NCI-H2081 (cell line): Measurements from ENCODE around the gene TACC2.
"Not testable (repeated sequence)": the region's sequence is repeated elsewhere in the genome, so short reads cannot be mapped to it uniquely, and the experiment has no call there.

Experiments
- DNase-seq, 2 experiments: peaks; one replicate each; lab custom pipeline; 2025; lab: John Stamatoyannopoulos, UW

TACC2 gene

DNA sequence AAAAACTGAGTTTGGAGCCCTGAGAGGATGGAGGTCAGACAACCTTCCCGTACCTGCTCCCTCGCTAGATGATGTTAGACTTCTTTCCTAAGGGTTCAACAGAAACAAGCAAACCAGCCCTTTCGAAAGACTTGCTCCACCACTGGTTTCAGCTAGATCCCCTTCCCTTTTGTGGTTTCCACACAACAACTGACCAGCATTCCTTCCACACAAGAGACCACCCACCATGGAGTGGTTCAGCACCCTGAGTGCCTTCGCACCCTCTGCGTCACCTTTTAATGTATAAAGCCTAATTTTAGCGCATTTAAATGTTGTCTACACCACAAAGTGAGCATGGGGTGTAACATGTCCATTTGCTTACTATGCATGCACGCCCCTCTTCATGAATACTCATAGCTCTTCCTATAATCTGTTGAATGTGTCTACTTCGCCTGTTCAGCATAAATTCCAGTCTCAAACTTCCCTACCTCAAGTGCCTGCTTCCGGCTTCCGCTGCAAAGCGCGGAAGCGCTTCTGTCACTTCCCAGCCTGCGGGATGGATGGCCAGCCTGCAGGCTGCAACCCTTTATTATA, 69.0 kb downstream of the TACC2 start:
- DNase-seq, result no peak

DNA sequence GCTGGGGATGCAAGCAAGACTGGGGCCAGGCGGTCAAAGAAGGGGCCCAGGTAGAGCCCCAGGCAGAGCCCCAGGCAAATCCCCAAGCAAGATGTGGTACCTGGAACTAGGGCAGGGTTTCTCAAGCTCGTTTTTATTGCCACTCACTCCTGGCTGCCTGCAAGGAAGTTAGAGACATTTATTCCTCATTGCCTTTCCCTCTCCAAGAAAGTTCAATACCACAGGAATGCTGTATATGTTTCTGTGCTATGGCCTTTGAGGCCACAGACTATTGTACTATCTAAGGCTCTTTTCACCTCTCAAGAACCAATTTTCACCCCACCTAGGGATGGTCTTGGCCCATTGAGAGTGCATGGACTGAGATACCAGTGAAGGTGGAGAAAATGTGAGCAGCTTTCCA, 71.3 kb downstream of the TACC2 start:
- DNase-seq, result no peak

DNA sequence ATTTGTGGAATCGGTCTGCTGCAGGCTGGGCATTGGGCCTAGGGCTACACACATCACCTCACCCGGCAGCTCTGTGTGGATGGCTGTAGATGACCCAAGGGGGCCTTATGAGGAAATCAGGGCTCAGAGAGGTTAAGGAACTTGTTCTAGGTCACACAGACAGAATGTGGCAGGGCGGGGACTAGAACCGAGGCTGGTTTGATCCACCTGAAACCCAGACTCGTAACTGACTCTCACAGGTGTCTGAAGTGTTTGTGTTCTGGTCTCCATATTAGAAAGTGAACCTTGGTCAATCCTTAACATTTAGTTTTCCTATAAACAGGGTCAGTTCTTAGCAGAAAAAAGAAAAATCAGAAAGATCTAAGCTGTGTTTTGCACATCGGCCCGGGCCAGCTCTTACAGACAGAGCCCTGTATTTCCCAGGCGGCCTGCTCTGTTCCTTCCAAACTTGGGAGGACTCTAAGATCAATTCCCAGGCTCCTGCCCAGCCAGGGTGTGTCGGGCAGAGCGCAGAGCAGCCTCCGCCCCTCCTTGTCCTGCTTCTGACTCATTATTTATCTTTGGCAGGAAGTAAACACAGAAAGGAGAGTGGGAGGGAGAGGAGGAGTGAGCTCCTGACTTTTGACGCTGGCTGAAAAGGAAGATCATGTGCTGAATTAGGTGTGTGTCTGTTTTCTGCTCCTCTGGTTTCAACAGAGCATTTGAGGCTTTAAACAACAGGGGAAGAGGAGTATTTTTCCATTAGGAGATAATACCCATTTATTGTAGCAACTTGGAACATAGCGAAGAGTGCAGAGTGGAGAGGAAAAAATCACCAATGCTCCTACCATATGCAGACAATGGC, 74.1 kb downstream of the TACC2 start:
- DNase-seq, result peak; percentile 28 to 45

DNA sequence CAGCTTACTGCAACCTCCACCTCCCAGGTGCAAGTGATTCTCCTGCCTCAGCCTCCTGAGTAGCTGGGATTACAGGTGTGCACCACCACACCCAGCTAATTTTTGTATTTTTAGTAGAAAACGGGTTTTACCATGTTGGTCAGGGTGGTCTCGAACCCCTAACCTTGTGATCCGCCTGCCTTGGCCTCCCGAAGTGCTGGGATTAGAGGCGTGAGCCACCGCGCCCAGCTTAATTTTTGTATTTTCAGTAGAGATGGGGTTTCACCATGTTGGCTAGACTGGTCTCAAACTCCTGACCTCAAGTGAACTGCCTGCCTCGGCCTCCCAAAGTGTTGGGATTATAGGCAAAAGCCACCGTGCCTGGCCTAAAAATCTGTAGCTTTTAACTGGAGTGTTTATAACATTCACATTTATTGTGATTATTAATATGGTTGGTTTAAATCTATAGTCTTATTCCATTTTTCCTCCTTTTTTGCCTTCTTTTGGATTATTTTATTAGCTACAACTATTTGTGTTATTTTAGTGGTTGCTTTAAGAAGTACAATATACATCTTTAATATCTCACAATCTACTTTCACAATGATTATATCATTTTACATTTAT, 77.5 kb downstream of the TACC2 start:
- not testable (repeated sequence) for DNase-seq

DNA sequence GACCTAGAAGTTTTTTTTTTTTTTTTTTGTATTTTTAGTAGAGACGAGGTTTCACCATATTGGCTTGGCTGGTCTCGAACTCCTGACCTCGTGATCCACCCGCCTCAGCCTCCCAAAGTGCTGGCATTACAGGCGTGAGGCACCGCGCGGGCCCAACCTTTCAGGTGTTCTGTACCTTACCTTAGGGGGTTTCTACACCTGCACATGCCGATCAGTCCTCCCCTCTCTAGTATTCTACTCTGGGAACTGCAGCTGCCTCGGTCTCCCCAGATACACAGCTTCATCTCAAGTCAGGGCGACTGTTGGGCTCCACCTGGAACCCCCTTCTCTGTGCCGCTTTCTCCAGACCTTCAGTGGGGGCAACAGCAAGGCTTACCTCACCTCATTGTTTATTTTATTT, 79.9 kb downstream of the TACC2 start:
- DNase-seq, result no peak

DNA sequence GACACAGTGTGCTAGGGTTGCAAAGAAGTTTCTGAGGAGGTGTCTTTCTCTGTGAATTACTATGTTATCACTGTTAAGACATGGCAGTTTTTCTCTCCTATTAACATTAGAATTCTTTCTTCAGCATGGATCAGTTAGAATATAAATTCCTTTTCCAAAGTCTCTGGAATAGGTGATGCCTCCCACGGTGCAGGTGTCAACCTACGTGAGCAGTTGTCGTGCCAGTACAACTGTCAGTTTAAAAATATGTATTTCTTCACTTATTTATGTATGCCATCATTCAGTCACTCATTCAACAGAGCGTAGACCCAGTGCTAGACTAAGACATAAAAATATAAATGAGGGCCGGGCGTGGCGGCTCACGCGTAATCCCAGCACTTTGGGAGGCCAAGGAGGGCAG, 83.5 kb downstream of the TACC2 start:
- DNase-seq, result no peak

DNA sequence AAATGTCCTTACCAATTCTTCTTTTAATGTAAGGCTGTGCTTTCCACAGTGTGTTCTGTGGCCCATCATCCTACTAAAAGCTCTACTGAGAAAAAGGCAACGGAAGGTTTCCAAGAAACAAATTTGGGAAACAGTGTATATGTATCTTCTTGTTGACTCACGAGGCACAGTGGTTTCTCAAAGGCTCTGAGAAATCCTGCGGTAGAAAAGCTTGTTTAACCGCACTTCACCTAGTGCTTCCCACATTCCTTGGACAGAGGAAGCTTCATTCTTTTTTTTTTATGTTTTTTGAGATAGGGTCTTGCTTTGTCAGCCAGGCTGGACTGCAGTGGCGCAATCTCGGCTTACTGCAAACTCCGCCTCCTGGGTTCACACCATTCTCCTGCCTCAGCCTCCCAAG, 84.5 kb downstream of the TACC2 start:
- no peak for DNase-seq

DNA sequence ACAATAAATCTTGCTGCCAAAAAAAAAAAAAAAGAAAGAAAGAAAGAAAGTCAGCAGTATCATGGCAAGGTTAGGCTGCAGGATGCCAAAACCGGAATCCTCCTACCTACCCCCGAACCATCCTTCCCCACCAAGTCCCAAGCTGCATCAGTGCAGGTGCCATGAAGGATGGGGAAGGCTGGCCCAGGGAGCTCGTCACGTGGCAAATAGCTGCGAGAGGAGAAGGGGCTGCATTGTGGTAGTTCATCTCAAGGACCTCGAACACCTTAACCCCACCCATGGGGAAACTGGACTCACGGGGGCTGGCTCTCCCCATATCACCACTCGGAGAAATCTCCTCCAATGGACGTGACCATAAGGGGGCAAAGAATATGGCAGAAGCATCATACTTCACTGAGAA, 86.2 kb downstream of the TACC2 start:
- no peak for DNase-seq

DNA sequence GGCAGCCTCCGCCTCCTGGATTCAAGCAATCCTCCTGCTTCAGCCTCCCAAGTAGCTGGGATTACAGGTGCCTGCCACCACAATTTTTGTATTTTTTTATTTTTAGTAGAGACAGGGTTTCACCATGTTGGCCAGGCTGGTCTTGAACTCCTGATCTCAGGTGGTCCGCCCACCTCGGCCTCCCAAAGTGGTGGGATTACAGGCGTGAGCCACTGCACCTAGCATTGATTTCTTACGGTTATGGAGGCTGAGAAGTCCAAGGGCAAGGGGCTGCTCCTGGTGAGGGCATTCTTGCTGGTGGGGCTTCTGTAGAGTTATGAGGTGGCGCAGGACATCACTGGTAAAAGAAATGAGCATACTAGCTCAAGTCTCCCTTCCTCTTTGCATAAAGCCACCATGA, 86.9 kb downstream of the TACC2 start:
- not testable (repeated sequence) for DNase-seq

DNA sequence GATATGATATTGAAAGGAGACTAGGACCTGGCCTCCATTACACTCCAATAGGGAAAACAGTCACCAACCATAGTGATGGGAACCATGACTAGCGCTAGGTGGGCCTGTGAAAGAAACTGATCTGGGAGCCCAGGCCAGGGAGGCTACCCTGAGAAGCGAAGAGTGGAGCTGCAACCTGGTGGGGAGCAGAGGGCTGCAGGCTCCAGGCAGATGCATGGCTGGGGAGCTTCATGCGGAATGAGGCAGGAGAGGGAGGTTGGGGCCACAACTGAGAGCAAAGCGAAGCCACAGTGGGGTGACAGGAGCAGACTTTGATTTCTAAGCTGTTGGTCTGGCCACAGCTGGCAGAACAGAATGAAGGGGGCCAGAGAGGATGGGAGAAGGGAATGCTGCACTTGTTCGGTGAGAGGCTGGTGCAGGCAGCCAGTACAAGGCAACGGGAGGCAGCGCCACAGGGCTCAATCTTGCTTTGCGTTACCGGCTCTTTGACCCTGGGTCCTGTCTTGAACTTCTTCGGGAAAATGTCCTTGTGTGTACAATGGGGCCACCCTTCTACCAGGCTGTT, 88.4 kb downstream of the TACC2 start:
- DNase-seq, result no peak

DNA sequence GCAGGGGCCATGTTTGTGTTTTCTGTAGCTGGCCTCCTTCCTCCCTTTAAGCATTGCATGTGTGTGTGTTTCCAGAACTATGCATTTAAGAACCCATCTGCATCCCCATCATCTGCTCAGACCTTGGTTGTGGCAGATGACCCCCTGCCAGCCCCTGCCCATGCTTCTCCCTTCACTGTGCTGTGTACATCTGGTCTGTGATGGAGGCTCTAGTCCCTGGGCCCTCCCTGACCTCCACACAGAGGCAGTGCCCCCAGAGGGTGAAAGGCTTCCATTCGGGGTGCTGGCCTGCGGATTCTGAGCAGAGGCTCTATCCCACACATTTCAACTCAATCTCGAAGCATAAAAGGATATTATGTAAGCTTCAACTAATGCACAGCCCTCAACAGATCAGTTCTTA, 89.4 kb downstream of the TACC2 start:
- DNase-seq, result no peak

DNA sequence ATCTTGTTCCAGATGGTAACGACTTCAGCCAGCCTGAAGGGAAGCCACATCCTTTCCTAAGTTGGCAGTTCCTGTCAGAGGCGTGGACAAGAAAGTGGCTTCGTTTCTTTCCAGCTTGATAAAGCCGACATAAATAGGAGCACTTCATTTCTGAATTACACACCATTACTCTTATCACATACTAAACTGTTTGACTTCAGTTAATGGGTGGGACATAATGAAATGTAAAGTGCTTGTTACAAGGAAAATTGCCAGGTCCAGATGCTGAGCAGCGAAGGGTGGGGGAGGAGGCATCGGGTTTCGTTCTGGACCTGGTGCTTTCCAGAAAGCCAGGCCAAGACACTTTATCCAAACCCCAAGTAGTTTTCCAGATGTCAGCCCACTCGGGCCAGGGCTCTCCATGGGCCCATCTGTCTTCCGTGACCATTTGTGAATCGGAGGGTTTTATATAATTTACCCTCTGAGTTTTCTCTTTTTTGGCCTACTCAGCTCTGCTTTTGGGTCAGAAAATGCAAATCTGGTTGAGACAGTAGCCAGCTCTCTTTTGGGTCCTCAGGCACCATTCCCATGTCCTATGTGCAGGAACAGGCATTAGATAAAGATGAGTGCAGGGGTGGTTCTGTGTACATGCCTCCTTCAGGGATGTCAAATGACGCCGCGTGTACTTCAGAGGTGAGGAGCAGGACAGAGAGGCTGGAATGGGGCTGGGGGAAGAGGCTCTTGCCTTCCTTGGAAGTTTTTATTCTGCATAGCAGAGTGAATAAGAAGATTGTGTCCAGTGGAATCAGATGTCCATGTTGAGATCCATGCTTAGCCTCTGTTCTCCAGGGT, 90.2 kb downstream of the TACC2 start:
- DNase-seq, result no peak

DNA sequence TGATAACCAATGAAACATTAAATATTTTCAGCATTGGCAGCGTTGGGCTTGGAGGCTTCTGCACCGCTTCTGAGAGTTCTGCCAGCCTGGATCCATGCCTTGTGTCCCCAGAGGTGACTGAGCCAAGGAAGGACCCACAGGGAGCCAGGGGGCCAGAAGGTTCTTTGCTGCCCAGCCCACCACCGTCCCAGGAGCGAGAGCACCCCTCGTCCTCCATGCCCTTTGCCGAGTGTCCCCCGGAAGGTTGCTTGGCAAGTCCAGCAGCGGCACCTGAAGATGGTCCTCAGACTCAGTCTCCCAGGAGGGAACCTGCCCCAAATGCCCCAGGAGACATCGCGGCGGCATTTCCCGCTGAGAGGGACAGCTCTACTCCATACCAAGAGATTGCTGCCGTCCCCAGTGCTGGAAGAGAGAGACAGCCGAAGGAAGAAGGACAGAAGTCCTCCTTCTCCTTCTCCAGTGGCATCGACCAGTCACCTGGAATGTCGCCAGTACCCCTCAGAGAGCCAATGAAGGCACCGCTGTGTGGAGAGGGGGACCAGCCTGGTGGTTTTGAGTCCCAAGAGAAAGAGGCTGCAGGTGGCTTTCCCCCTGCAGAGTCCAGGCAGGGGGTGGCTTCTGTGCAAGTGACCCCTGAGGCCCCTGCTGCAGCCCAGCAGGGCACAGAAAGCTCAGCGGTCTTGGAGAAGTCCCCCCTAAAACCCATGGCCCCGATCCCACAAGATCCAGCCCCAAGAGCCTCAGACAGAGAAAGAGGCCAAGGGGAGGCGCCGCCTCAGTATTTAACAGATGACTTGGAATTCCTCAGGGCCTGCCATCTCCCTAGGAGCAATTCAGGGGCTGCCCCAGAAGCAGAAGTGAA, 93.9 kb downstream of the TACC2 start:
- DNase-seq, result no peak

DNA sequence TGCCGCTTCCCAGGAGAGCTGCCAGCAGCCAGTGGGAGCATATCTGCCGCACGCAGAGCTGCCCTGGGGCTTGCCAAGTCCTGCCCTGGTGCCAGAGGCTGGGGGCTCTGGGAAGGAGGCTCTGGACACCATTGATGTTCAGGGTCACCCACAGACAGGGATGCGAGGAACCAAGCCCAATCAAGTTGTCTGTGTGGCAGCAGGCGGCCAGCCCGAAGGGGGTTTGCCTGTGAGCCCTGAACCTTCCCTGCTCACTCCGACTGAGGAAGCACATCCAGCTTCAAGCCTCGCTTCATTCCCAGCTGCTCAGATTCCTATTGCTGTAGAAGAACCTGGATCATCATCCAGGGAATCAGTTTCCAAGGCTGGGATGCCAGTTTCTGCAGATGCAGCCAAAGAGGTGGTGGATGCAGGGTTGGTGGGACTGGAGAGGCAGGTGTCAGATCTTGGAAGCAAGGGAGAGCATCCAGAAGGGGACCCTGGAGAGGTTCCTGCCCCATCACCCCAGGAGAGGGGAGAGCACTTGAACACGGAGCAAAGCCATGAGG, 94.6 kb downstream of the TACC2 start:
- no peak for DNase-seq

DNA sequence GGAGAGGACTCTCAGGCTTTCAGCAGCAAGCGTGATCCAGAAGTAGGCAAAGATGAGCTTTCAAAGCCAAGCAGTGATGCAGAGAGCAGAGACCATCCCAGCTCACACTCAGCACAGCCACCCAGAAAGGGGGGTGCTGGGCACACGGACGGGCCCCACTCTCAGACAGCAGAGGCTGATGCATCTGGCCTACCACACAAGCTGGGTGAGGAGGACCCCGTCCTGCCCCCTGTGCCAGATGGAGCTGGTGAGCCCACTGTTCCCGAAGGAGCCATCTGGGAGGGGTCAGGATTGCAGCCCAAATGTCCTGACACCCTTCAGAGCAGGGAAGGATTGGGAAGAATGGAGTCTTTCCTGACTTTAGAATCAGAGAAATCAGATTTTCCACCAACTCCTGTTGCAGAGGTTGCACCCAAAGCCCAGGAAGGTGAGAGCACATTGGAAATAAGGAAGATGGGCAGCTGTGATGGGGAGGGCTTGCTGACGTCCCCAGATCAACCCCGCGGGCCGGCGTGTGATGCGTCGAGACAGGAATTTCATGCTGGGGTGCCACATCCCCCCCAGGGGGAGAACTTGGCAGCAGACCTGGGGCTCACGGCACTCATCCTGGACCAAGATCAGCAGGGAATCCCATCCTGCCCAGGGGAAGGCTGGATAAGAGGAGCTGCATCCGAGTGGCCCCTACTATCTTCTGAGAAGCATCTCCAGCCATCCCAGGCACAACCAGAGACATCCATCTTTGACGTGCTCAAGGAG, 95.5 kb downstream of the TACC2 start:
- DNase-seq, result no peak

DNA sequence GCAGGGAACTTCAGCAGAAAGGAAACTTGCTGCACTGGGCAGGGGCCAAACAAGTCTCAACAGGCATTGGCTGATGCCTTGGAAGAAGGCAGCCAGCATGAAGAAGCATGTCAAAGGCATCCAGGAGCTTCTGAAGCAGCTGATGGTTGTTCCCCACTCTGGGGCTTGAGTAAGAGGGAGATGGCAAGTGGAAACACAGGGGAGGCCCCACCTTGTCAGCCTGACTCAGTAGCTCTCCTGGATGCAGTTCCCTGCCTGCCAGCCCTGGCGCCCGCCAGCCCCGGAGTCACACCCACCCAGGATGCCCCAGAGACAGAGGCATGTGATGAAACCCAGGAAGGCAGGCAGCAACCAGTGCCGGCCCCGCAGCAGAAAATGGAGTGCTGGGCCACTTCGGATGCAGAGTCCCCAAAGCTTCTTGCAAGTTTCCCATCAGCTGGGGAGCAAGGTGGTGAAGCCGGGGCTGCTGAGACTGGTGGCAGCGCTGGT, 96.5 kb downstream of the TACC2 start:
- no peak for DNase-seq

DNA sequence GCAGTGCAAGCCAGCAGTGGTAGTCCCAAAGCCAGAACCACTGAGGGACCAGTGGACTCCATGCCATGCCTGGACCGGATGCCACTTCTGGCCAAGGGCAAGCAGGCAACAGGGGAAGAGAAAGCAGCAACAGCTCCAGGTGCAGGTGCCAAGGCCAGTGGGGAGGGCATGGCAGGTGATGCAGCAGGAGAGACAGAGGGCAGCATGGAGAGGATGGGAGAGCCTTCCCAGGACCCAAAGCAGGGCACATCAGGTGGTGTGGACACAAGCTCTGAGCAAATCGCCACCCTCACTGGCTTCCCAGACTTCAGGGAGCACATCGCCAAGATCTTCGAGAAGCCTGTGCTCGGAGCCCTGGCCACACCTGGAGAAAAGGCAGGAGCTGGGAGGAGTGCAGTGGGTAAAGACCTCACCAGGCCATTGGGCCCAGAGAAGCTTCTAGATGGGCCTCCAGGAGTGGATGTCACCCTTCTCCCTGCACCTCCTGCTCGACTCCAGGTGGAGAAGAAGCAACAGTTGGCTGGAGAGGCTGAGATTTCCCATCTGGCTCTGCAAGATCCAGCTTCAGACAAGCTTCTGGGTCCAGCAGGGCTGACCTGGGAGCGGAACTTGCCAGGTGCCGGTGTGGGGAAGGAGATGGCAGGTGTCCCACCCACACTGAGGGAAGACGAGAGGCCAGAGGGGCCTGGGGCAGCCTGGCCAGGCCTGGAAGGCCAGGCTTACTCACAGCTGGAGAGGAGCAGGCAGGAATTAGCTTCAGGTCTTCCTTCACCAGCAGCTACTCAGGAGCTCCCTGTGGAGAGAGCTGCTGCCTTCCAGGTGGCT, 97.7 kb downstream of the TACC2 start:
- no peak for DNase-seq

DNA sequence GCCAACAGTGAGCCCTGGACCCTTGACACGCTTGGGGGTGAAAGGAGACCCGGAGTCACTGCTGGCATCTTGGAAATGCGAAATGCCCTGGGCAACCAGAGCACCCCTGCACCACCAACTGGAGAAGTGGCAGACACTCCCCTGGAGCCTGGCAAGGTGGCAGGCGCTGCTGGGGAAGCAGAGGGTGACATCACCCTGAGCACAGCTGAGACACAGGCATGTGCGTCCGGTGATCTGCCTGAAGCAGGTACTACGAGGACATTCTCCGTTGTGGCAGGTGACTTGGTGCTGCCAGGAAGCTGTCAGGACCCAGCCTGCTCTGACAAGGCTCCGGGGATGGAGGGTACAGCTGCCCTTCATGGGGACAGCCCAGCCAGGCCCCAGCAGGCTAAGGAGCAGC, 98.5 kb downstream of the TACC2 start:
- DNase-seq, result no peak
